H9 (cell line): ENCODE results near the gene PGS1. TPM values are rescaled to one million over a fixed set of nuclear protein-coding genes. Genes with fewer than 3 reads are reported as not detected.

Experiments
- DNase-seq: peaks from one replicate; pipeline ENCODE4 v3.0.0-alpha.2; 2017
- H2AFZ ChIP-seq: one replicate; pipeline ENCODE4 v1.6.1; 2013; ENCODE audit warnings: mild to moderate bottlenecking, low read length, control low read depth, moderate library complexity
- H2AK5ac ChIP-seq: 2 replicates; pipeline ENCODE4 v1.6.1; 2013; ENCODE audit warnings: low read length, control low read depth, mixed read lengths; ENCODE audit not compliant: insufficient read length
- H2BK120ac ChIP-seq: one replicate; pipeline ENCODE4 v1.6.1; 2013; ENCODE audit warnings: low read depth, mild to moderate bottlenecking, low read length, control low read depth, inconsistent platforms; ENCODE audit not compliant: poor library complexity, severe bottlenecking
- H2BK12ac ChIP-seq: 2 replicates; pipeline ENCODE4 v1.6.1; 2013; ENCODE audit warnings: low read length, control low read depth, mixed read lengths, low read depth; ENCODE audit not compliant: insufficient read length
- H2BK15ac ChIP-seq: 2 replicates; pipeline ENCODE4 v1.6.1; 2013; ENCODE audit warnings: low read depth, low read length, control low read depth
- H2BK20ac ChIP-seq: one replicate; pipeline ENCODE4 v1.6.1; 2013; ENCODE audit warnings: low read depth, mild to moderate bottlenecking, low read length, control low read depth, inconsistent platforms; ENCODE audit not compliant: poor library complexity, severe bottlenecking
- H2BK5ac ChIP-seq: 2 replicates; pipeline ENCODE4 v1.6.1; 2013; ENCODE audit warnings: low read length, control low read depth, mixed read lengths; ENCODE audit not compliant: insufficient read length
- H3K14ac ChIP-seq: 2 replicates; pipeline ENCODE4 v1.6.1; 2013; ENCODE audit warnings: low read length, control low read depth; ENCODE audit not compliant: insufficient read depth
- H3K18ac ChIP-seq: 2 replicates; pipeline ENCODE4 v1.6.1; 2013; ENCODE audit warnings: low read depth, mild to moderate bottlenecking, mixed read lengths, low read length, control low read depth; ENCODE audit not compliant: insufficient read length
- H3K23ac ChIP-seq: 2 replicates; pipeline ENCODE4 v1.6.1; 2013; ENCODE audit warnings: low read length, control low read depth, mixed read lengths, low read depth; ENCODE audit not compliant: insufficient read length
- H3K23me2 ChIP-seq: 2 replicates; pipeline ENCODE4 v1.6.1; 2013; ENCODE audit warnings: low read depth, mild to moderate bottlenecking, mixed read lengths, low read length, control low read depth; ENCODE audit not compliant: insufficient read length, poor library complexity, severe bottlenecking
- H3K27ac ChIP-seq: 2 replicates; pipeline ENCODE4 v1.5.1; 2013; ENCODE audit warnings: low read length, control low read depth, mixed read lengths, low read depth; ENCODE audit not compliant: insufficient read length
- H3K27me3 ChIP-seq: 2 replicates; pipeline ENCODE4 v1.6.1; 2013; ENCODE audit warnings: low read length, control low read depth, inconsistent platforms; ENCODE audit not compliant: insufficient read depth
- H3K4ac ChIP-seq: 2 replicates; pipeline ENCODE4 v1.6.1; 2013; ENCODE audit warnings: low read depth, mild to moderate bottlenecking, control low read depth, inconsistent platforms, low read length, moderate library complexity
- H3K4me1 ChIP-seq: 2 replicates; pipeline ENCODE4 v1.6.1; 2013; ENCODE audit warnings: low read length, control low read depth, inconsistent platforms; ENCODE audit not compliant: insufficient read depth
- H3K4me2 ChIP-seq: 2 replicates; pipeline ENCODE4 v1.6.1; 2013; ENCODE audit warnings: low read length, control low read depth, mixed read lengths; ENCODE audit not compliant: insufficient read length, insufficient read depth
- H3K56ac ChIP-seq: 2 replicates; pipeline ENCODE4 v1.6.1; 2013; ENCODE audit warnings: low read depth, mild to moderate bottlenecking, mixed read lengths, low read length, control low read depth; ENCODE audit not compliant: insufficient read length
- H3K79me1 ChIP-seq: 2 replicates; pipeline ENCODE4 v1.6.1; 2013; ENCODE audit warnings: low read depth, mild to moderate bottlenecking, moderate library complexity, low read length, control low read depth, inconsistent platforms; ENCODE audit not compliant: insufficient read depth, poor library complexity, severe bottlenecking
- H3K79me2 ChIP-seq: 2 replicates; pipeline ENCODE4 v1.6.1; 2013; ENCODE audit warnings: low read length, control low read depth, inconsistent platforms; ENCODE audit not compliant: insufficient read depth
- H3K9ac ChIP-seq: 2 replicates; pipeline ENCODE4 v1.6.1; 2013; ENCODE audit warnings: low read length, control low read depth, mixed read lengths; ENCODE audit not compliant: insufficient read length; ENCODE audit errors: extremely low read depth
- H3K9me3 ChIP-seq: one replicate; pipeline ENCODE4 v1.6.1; 2013; ENCODE audit warnings: low read depth, low read length, inconsistent platforms; ENCODE audit not compliant: control insufficient read depth
- H3T11ph ChIP-seq: one replicate; pipeline ENCODE4 v1.6.1; 2013; ENCODE audit warnings: mild to moderate bottlenecking, low read length, control low read depth, inconsistent platforms
- H4K20me1 ChIP-seq: one replicate; pipeline ENCODE4 v1.6.1; 2013; ENCODE audit not compliant: control insufficient read depth, insufficient read length, insufficient read depth
- H4K5ac ChIP-seq: 2 replicates; pipeline ENCODE4 v1.6.1; 2013; ENCODE audit warnings: low read depth, mild to moderate bottlenecking, mixed read lengths, low read length, control low read depth; ENCODE audit not compliant: insufficient read length
- H4K8ac ChIP-seq: replicated peaks from 2 replicates; pipeline ENCODE4 v1.6.1; 2013; ENCODE audit warnings: low read length, control low read depth, mixed read lengths, low read depth; ENCODE audit not compliant: insufficient read length
- H4K91ac ChIP-seq: 2 replicates; pipeline ENCODE4 v1.6.1; 2013; ENCODE audit warnings: low read depth, mild to moderate bottlenecking, moderate library complexity, mixed read lengths, low read length, control low read depth; ENCODE audit not compliant: insufficient read length
- H3K27ac Mint-ChIP-seq, 3 experiments: 2 replicates in 2 of 3; 3 replicates in 1 of 3; pipeline ENCODE4 v1.8.0; 2020 to 2021; ENCODE audit warnings: mixed read lengths in 3 of 3, mild to moderate bottlenecking in 1 of 3, moderate library complexity in 1 of 3
- H3K27me3 Mint-ChIP-seq: 2 replicates; pipeline ENCODE4 v1.8.0; 2021; ENCODE audit warnings: low read depth, mild to moderate bottlenecking, moderate library complexity, mixed read lengths
- H3K36me3 Mint-ChIP-seq, 3 experiments: 2 replicates in 2 of 3; 3 replicates in 1 of 3; pipeline ENCODE4 v1.8.0; 2020 to 2021; ENCODE audit warnings: low read depth in 3 of 3, mixed read lengths in 3 of 3; ENCODE audit not compliant: insufficient read depth in 1 of 3
- H3K4me1 Mint-ChIP-seq, 2 experiments: 2 replicates each; pipeline ENCODE4 v1.8.0; 2020; ENCODE audit warnings: mixed read lengths in 2 of 2
- H3K4me3 Mint-ChIP-seq, 2 experiments: 2 replicates in 1 of 2; 3 replicates in 1 of 2; pipeline ENCODE4 v1.8.0; 2020 to 2021; ENCODE audit warnings: mild to moderate bottlenecking in 2 of 2, mixed read lengths in 2 of 2, moderate library complexity in 1 of 2
- H3K9me3 Mint-ChIP-seq, 2 experiments: 2 replicates in 1 of 2; 3 replicates in 1 of 2; pipeline ENCODE4 v1.8.0; 2020; ENCODE audit warnings: mild to moderate bottlenecking in 2 of 2, mixed read lengths in 2 of 2, moderate library complexity in 1 of 2
- CTCF ChIP-seq: fragments of 200-600 bp; sonication (generic); conservative IDR thresholded peaks from 3 replicates; pipeline ENCODE4 v1.8.0; 2021; ENCODE audit warnings: antibody characterized with exemption, mild to moderate bottlenecking
- WGBS: extraction: QIAGEN DNeasy Blood & Tissue Kit; methylation state at CpG from one replicate; pipeline ENCODE4 v1.1.7; 2013; ENCODE audit warnings: missing lambda C conversion rate, low lambda C conversion rate, mixed read lengths; ENCODE audit not compliant: insufficient read length; ENCODE audit errors: extremely low coverage; 5-methylcytosine and 5-hydroxymethylcytosine counted together
- total RNA-seq: library from RNA; stranded (reverse); gene quantifications from 2 replicates; pipeline ENCODE4 v1.2.1, GENCODE V29; 2021

Gene PGS1
- total RNA-seq, 1 experiment from 2014 or later: 45.7 TPM

DNA sequence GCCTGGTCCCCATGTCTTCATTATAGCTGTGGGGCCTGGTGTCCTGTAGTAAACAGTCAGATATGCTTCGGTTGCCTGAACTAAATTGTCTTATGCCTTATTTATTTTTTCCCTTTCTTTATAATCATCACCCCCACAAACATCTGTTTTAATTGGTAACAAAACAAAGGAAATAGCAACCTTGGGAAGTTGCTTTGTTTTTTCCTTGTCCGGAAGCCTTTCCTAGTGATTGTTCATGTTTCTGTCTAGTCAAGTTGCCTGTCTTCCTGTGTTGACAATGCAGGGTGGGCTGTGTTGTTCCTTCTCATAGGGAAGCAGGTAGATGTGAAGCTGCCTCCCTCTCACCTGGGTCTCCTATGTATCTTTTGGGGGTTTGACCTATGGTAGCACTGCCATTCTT is 16.7 kb downstream of the PGS1 start:
- H2AFZ ChIP-seq: no peak overlapping the region
- no peaks in the 10 kb centered on the region for H3K27me3 Mint-ChIP-seq
- no peak overlapping the region for H3K4me3 Mint-ChIP-seq
- no peak overlapping the region for H2BK120ac ChIP-seq
- no peak overlapping the region for H3K18ac ChIP-seq
- no peak overlapping the region for H3K23ac ChIP-seq
- H3K79me2 ChIP-seq: peaks cover 20% of the 10 kb centered on the region; the same call in 1 of the 2 replicates
- H3K4me2 ChIP-seq: no peak overlapping the region
- no peak overlapping the region for H3K56ac ChIP-seq
- H3K4ac ChIP-seq: no peak overlapping the region
- H3K14ac ChIP-seq: no peak overlapping the region
- no peak overlapping the region for H3K27ac ChIP-seq
- H2AK5ac ChIP-seq: no peak overlapping the region
- no peak overlapping the region for H2BK20ac ChIP-seq
- H4K8ac ChIP-seq: no peak overlapping the region
- no peak for TF ChIP-seq CTCF
- peaks cover 7% of the 10 kb centered on the region in 2 experiments for H3K4me1 Mint-ChIP-seq
- H3K23me2 ChIP-seq: no peaks in the 10 kb centered on the region
- no peak overlapping the region for H4K5ac ChIP-seq
- no peak overlapping the region for H2BK12ac ChIP-seq
- no peak overlapping the region for H3K9ac ChIP-seq
- no peak overlapping the region for H2BK5ac ChIP-seq
- 0 out of 2 replicates have a peak, but pooled peaks cover 5% of the 10 kb centered on the region for H3K4me1 ChIP-seq
- no peak overlapping the region for H3T11ph ChIP-seq
- no peaks in the 10 kb centered on the region for H3K27me3 ChIP-seq
- no peak overlapping the region for H2BK15ac ChIP-seq
- no peak for DNase-seq
- H3K9me3 ChIP-seq: no peaks in the 10 kb centered on the region
- peak overlapping the region in 2 of 3 experiments; percentile 49 to 68; a peak in 5 of 7 replicates for H3K27ac Mint-ChIP-seq
- H3K79me1 ChIP-seq: peaks cover 6% of the 10 kb centered on the region
- H3K36me3 Mint-ChIP-seq: peaks cover 38 to 74% (median 68%) of the 10 kb centered on the region in 3 experiments; a peak in 6 of 7 replicates
- H4K91ac ChIP-seq: no peak overlapping the region
- WGBS: no CpG with 5 or more reads among the region's 2 CpGs
- H4K20me1 ChIP-seq: no peaks in the 10 kb centered on the region
- H3K9me3 Mint-ChIP-seq: no peaks in the 10 kb centered on the region
